ENCODE measurements around the gene CHEK1.
"Not testable (repeated sequence)": the region's sequence is repeated elsewhere in the genome, so short reads cannot be mapped to it uniquely, and the experiment has no call there.

The CHEK1 gene

GRCh38 chr11:125701858-125702621, 77.1 kb downstream of the CHEK1 start:
- no peak for DNase-seq

- DNase-seq = not testable (repeated sequence)
These were observed 79.7 kb downstream of the CHEK1 start for GRCh38 chr11:125704686-125705085.

DNA sequence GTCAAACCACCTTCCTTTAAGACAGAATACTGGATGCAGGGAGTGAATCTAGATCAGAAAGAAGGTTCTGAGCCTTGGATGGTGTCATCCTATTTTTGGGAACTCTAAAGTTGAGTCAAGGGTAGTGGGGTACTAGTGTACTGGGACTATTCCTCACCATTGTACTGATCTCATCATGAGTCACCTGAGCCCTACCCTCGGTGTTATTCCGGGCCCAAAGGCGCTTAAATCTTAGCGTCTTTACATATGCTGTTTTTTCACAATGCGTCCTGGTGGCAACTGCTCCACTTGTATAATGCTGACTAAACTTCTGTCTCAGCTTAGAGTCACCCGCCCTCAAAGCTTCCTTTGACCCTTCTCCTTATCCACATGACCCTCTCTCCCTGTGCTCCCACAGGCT, 95.8 kb downstream of the CHEK1 start:
- DNase-seq = no peak

DNA sequence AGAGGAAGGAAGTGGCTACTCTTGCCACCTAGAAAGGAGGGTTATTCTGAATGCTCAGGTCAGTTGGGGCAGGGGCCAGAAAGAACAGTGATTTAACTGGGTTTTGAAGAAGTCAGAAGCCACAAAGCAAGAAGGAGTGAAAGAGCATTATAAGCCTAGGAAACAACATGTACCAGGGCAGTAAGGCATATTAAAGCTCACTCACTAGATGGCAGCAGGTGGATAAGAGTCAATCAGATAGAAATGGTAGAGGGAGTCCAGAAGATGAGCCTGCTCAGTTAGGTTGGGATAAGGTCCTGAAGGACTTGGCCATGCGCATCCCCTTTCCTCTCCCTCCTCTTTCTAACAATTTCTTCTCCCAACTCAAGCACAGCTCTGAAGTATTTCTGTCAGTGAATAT, 99.2 kb downstream of the CHEK1 start:
- DNase-seq = no peak

Data from 8988T (cell line).